Measurements from ENCODE around the gene RIMKLA. TPM values are rescaled to one million over a fixed set of nuclear protein-coding genes. Genes with fewer than 3 reads are reported as not detected.

RIMKLA gene
- total and polyA plus RNA-seq, 2 of the 13 experiments (the other 11 are each of a cell fraction or from before 2014, with no cell fraction given), result 2.5 to 3.8 TPM

DNA sequence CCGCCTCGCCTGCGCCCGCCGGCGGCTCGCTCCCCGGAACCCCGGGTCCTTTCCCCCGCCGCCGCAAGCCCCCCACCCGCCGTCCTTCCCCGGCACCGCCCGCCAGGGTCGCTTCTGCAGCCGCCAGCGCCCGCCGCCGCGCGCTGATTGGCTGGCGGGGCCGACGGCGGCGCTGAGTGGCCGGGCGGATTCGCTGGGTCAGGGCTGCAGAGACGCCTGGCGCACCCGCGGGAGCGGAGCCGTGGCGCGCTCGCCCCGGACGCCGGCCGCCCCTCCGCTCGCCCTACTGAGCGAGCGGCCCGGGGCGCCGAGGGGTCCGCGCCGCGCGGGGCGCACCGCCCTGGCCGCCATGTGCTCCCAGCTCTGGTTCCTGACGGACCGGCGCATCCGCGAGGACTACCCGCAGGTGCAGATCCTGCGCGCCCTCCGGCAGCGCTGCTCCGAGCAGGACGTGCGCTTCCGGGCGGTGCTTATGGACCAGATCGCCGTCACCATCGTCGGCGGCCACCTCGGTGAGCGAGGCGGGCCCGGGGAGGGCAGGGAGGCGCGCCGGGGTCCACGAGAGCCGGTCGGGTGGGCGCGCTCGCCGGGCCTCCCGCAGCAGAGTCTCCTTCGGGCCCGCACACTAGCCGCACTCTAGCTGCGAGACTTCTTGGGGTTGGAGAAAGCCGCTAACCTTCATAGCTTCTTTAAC lies at the start of gene RIMKLA (continued):
- TF ChIP-seq ZNF17 (CRISPR knock-in tag; IDR thresholded peaks at IDR 0.05), result no peak
- TF ChIP-seq, protein P1, sequence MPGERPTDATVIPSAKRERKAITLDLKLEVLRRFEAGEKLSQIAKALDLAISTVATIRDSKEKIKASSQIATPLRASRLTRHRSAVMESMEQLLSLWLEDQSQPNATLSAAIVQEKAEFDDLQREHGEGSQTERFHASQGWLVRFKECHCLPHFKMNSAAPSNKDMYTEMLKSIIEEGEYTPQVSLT (CRISPR knock-in tag; IDR thresholded peaks at IDR 0.05; ENCODE audit: borderline replicate concordance, low read depth), result no peak
- TF ChIP-seq, protein P2, sequence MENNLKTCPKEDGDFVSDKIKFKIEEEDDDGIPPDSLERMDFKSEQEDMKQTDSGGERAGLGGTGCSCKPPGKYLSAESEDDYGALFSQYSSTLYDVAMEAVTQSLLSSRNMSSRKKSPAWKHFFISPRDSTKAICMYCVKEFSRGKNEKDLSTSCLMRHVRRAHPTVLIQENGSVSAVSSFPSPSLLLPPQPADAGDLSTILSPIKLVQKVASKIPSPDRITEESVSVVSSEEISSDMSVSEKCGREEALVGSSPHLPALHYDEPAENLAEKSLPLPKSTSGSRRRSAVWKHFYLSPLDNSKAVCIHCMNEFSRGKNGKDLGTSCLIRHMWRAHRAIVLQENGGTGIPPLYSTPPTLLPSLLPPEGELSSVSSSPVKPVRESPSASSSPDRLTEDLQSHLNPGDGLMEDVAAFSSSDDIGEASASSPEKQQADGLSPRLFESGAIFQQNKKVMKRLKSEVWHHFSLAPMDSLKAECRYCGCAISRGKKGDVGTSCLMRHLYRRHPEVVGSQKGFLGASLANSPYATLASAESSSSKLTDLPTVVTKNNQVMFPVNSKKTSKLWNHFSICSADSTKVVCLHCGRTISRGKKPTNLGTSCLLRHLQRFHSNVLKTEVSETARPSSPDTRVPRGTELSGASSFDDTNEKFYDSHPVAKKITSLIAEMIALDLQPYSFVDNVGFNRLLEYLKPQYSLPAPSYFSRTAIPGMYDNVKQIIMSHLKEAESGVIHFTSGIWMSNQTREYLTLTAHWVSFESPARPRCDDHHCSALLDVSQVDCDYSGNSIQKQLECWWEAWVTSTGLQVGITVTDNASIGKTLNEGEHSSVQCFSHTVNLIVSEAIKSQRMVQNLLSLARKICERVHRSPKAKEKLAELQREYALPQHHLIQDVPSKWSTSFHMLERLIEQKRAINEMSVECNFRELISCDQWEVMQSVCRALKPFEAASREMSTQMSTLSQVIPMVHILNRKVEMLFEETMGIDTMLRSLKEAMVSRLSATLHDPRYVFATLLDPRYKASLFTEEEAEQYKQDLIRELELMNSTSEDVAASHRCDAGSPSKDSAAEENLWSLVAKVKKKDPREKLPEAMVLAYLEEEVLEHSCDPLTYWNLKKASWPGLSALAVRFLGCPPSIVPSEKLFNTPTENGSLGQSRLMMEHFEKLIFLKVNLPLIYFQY (CRISPR knock-in tag; IDR thresholded peaks at IDR 0.05; ENCODE audit: borderline replicate concordance), result no peak
- no peak for TF ChIP-seq EED (CRISPR knock-in tag; IDR thresholded peaks at IDR 0.05)
- TF ChIP-seq, protein P3, sequence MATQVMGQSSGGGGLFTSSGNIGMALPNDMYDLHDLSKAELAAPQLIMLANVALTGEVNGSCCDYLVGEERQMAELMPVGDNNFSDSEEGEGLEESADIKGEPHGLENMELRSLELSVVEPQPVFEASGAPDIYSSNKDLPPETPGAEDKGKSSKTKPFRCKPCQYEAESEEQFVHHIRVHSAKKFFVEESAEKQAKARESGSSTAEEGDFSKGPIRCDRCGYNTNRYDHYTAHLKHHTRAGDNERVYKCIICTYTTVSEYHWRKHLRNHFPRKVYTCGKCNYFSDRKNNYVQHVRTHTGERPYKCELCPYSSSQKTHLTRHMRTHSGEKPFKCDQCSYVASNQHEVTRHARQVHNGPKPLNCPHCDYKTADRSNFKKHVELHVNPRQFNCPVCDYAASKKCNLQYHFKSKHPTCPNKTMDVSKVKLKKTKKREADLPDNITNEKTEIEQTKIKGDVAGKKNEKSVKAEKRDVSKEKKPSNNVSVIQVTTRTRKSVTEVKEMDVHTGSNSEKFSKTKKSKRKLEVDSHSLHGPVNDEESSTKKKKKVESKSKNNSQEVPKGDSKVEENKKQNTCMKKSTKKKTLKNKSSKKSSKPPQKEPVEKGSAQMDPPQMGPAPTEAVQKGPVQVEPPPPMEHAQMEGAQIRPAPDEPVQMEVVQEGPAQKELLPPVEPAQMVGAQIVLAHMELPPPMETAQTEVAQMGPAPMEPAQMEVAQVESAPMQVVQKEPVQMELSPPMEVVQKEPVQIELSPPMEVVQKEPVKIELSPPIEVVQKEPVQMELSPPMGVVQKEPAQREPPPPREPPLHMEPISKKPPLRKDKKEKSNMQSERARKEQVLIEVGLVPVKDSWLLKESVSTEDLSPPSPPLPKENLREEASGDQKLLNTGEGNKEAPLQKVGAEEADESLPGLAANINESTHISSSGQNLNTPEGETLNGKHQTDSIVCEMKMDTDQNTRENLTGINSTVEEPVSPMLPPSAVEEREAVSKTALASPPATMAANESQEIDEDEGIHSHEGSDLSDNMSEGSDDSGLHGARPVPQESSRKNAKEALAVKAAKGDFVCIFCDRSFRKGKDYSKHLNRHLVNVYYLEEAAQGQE (IDR thresholded peaks at IDR 0.05; ENCODE audit: borderline replicate concordance in 1 of 2, low read depth in 1 of 2, low read length in 2 of 2), result no peak
- TF ChIP-seq CBX1 (IDR thresholded peaks at IDR 0.05; ENCODE audit: low read depth), result no peak
- TF ChIP-seq SRSF1 (optimal IDR thresholded peaks at IDR 0.05; ENCODE audit: low read depth, low read length), result no peak
- TF ChIP-seq GATAD2A (CRISPR knock-in tag; IDR thresholded peaks at IDR 0.05), result no peak
- no peak for TF ChIP-seq LCORL (IDR thresholded peaks at IDR 0.05)
- no peak for TF ChIP-seq LCORL (CRISPR knock-in tag; IDR thresholded peaks at IDR 0.05)
- TF ChIP-seq SETDB1 (CRISPR knock-in tag; IDR thresholded peaks at IDR 0.05; ENCODE audit: borderline replicate concordance), result no peak
- TF ChIP-seq MZF1 (CRISPR knock-in tag; IDR thresholded peaks at IDR 0.05; ENCODE audit: borderline replicate concordance), result no peak
- TF ChIP-seq, protein P4, sequence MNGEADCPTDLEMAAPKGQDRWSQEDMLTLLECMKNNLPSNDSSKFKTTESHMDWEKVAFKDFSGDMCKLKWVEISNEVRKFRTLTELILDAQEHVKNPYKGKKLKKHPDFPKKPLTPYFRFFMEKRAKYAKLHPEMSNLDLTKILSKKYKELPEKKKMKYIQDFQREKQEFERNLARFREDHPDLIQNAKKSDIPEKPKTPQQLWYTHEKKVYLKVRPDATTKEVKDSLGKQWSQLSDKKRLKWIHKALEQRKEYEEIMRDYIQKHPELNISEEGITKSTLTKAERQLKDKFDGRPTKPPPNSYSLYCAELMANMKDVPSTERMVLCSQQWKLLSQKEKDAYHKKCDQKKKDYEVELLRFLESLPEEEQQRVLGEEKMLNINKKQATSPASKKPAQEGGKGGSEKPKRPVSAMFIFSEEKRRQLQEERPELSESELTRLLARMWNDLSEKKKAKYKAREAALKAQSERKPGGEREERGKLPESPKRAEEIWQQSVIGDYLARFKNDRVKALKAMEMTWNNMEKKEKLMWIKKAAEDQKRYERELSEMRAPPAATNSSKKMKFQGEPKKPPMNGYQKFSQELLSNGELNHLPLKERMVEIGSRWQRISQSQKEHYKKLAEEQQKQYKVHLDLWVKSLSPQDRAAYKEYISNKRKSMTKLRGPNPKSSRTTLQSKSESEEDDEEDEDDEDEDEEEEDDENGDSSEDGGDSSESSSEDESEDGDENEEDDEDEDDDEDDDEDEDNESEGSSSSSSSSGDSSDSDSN (CRISPR knock-in tag; IDR thresholded peaks at IDR 0.05), result peak; percentile 80; the same call in 1 of the 2 replicates
- no peak for TF ChIP-seq ZNF274 (CRISPR knock-in tag; IDR thresholded peaks at IDR 0.05)
- no peak for TF ChIP-seq RBM39 (IDR thresholded peaks at IDR 0.05; ENCODE audit: low read depth, low read length, poor library complexity, severe bottlenecking)
- TF ChIP-seq MIER3 (CRISPR knock-in tag; IDR thresholded peaks at IDR 0.05; ENCODE audit: borderline replicate concordance), result no peak
- no peak for TF ChIP-seq ZNF44 (CRISPR knock-in tag; IDR thresholded peaks at IDR 0.05)
- TF ChIP-seq ZKSCAN1 (IDR thresholded peaks at IDR 0.05; ENCODE audit: low read length), result no peak
- no peak for TF ChIP-seq ZIK1 (CRISPR knock-in tag; IDR thresholded peaks at IDR 0.05; ENCODE audit: borderline replicate concordance, low read depth)
- TF ChIP-seq, protein P5, sequence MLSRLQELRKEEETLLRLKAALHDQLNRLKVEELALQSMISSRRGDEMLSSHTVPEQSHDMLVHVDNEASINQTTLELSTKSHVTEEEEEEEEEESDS (CRISPR knock-in tag; IDR thresholded peaks at IDR 0.05; ENCODE audit: borderline replicate concordance), result no peak

All from HepG2 (cell line).